Mucosa of descending colon (tissue), 3 donors: ENCODE data around the gene GIPC2. TPM values are rescaled to one million over a fixed set of nuclear protein-coding genes. Genes with fewer than 3 reads are reported as not detected.

Source experiments
- ATAC-seq: fragments of 200-7000 bp; cut with Tn5 transposase; one replicate; pipeline ENCODE4 v1.9.1; 2020; ENCODE audit warnings: mild to moderate bottlenecking, moderate library complexity
- DNase-seq, 3 donors: peaks; one replicate each; pipeline ENCODE4 v3.0.0-alpha.2; 2020
- H3K36me3 ChIP-seq: fragments of 200-600 bp; one replicate; pipeline ENCODE4 v1.8.0; 2021; ENCODE audit warnings: low read depth, mild to moderate bottlenecking
- H3K4me1 ChIP-seq: fragments of 200-600 bp; one replicate; pipeline ENCODE4 v1.8.0; 2021; ENCODE audit warnings: low read depth, mild to moderate bottlenecking
- H3K4me3 ChIP-seq: fragments of 200-600 bp; one replicate; pipeline ENCODE4 v1.8.0; 2021; ENCODE audit warnings: mild to moderate bottlenecking
- H3K9me3 ChIP-seq: fragments of 200-600 bp; one replicate; pipeline ENCODE4 v1.8.0; 2021; ENCODE audit warnings: mild to moderate bottlenecking
- intact Hi-C, 2 donors: fragments of 100-400 bp; cut with DNase I in 1 of 2; cut with micrococcal nuclease in 1 of 2; formaldehyde crosslinking; loops; one replicate each; pipeline versions ENCODE4 v1.11.0 to v1.11.1; 2022; cut with DNase I, micrococcal nuclease
- total RNA-seq, 3 donors: library from RNA; stranded (reverse); fragmentation: NEBNext Ultra II Directional in 2 of 3; extraction: Animal tissue kit (Norgen Biotek cat#: 25700) in 2 of 3; gene quantifications; one replicate each; pipeline versions ENCODE4 v1.2.1 to v1.2.4, GENCODE V29; 2021 to 2023
- TF ChIP-seq, protein P1 (sequence below): fragments of 200-600 bp; IDR thresholded peaks from one replicate; pipeline ENCODE4 v1.8.0; 2022; ENCODE audit warnings: antibody characterized with exemption, mild to moderate bottlenecking
- donor health status: DM: no; HTN: no; CAD: no; lungs with moderate emphysema.
- donor health status: DM: no; HTN: no; CAD: no.
- donor health status: DM: no; HTN: yes; CAD: no.

GIPC2 gene
- total RNA-seq, 3 donors from 2014 or later, result 12.8 to 34.7 (median 27.9) TPM

GRCh38 chr1:78070210-78070609, 24.4 kb downstream of the GIPC2 start:
- intact Hi-C loops, result no loop called here
- no peak overlapping the region for H3K4me3 ChIP-seq
- TF ChIP-seq, protein P1, sequence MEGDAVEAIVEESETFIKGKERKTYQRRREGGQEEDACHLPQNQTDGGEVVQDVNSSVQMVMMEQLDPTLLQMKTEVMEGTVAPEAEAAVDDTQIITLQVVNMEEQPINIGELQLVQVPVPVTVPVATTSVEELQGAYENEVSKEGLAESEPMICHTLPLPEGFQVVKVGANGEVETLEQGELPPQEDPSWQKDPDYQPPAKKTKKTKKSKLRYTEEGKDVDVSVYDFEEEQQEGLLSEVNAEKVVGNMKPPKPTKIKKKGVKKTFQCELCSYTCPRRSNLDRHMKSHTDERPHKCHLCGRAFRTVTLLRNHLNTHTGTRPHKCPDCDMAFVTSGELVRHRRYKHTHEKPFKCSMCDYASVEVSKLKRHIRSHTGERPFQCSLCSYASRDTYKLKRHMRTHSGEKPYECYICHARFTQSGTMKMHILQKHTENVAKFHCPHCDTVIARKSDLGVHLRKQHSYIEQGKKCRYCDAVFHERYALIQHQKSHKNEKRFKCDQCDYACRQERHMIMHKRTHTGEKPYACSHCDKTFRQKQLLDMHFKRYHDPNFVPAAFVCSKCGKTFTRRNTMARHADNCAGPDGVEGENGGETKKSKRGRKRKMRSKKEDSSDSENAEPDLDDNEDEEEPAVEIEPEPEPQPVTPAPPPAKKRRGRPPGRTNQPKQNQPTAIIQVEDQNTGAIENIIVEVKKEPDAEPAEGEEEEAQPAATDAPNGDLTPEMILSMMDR, result no peak
- DNase-seq, result no peak
- H3K4me1 ChIP-seq, result peaks cover 7% of the 10 kb centered on the region
- no peak for ATAC-seq
- H3K36me3 ChIP-seq, result no peaks in the 10 kb centered on the region
- no peaks in the 10 kb centered on the region for H3K9me3 ChIP-seq

- intact Hi-C loops, result no loop called here
- TF ChIP-seq, protein P1, result no peak
- ATAC-seq (peak; percentile 60), DNase-seq (no peak)
- peaks cover 7% of the 10 kb centered on the region for H3K4me1 ChIP-seq
- no peak overlapping the region for H3K4me3 ChIP-seq
- no peaks in the 10 kb centered on the region for H3K36me3 ChIP-seq
- H3K9me3 ChIP-seq, result no peaks in the 10 kb centered on the region
Measured at GRCh38 chr1:78070758-78071157, 25.0 kb downstream of the GIPC2 start.

DNA sequence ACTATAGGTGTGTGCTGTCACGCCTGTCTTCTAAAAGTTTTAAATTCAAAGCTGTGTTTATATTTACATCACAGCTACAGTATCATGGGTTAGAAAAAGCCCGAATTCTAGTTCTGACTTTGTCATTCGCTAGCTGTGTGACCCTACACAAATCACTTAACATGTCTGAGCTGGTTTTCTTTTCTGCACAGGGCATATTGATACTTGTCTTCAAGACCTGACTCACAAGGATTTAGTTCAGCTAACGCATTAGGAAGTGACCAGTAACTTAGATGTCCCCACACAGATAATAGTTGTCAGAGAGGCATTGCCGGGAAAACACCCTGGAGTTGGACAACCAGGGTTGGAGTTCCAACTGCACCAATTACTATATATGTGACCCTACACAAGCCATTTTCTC, 25.9 kb downstream of the GIPC2 start:
- TF ChIP-seq, protein P1, result no peak
- no peak for ATAC-seq
- intact Hi-C loops, result no loop called here
- no peak overlapping the region for H3K4me3 ChIP-seq
- peaks cover 7% of the 10 kb centered on the region for H3K4me1 ChIP-seq
- no peaks in the 10 kb centered on the region for H3K9me3 ChIP-seq
- no peak for DNase-seq
- no peaks in the 10 kb centered on the region for H3K36me3 ChIP-seq

GRCh38 chr1:78072216-78072615, 26.4 kb downstream of the GIPC2 start:
- Histone ChIP-seq H3K9me3 (no peaks in the 10 kb centered on the region), H3K36me3 (no peaks in the 10 kb centered on the region), H3K4me1 (peaks cover 7% of the 10 kb centered on the region), H3K4me3 (no peak overlapping the region)
- TF ChIP-seq, protein P1, result no peak
- no peak for ATAC-seq
- intact Hi-C loops, result no loop called here
- no peak for DNase-seq

- Histone ChIP-seq H3K9me3 (no peaks in the 10 kb centered on the region), H3K4me1 (peaks cover 7% of the 10 kb centered on the region), H3K4me3 (no peak overlapping the region), H3K36me3 (no peaks in the 10 kb centered on the region)
- intact Hi-C loops, result no loop called here
- DNase-seq (no peak), ATAC-seq (no peak)
- TF ChIP-seq, protein P1, result no peak
Measured at GRCh38 chr1:78073441-78073840, 27.7 kb downstream of the GIPC2 start.

DNA sequence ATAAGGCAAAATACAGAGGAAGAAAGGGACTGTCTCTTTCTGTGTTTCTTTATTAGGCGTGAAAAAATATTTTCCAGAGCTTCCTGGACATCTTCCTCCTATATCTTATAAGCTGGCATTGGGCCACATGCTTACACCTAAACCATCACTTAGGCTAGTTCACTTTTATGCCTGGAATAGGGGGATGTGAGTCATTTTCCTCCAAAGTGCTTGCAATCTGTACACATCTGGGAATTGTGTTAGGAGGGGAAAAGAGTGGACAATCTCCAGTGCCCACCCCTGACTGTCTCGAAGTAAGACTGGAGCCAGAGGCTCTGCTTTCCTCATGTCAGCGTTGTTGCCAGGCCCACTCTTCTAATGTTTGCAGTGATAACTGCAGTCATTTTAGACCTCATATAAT, 29.9 kb downstream of the GIPC2 start:
- DNase-seq, result no peak
- Histone ChIP-seq H3K36me3 (no peaks in the 10 kb centered on the region), H3K4me3 (no peak overlapping the region), H3K4me1 (no peaks in the 10 kb centered on the region), H3K9me3 (no peaks in the 10 kb centered on the region)
- TF ChIP-seq, protein P1, result no peak
- ATAC-seq, result no peak
- intact Hi-C loops, result no loop called here
